H9 (cell line): ENCODE results near the gene CTSE. TPM values are rescaled to one million over a fixed set of nuclear protein-coding genes. Genes with fewer than 3 reads are reported as not detected.

Experiments
- DNase-seq: peaks from one replicate; pipeline ENCODE4 v3.0.0-alpha.2; 2017
- H2AFZ ChIP-seq: one replicate; pipeline ENCODE4 v1.6.1; 2013; ENCODE audit warnings: mild to moderate bottlenecking, low read length, control low read depth, moderate library complexity
- H2AK5ac ChIP-seq: 2 replicates; pipeline ENCODE4 v1.6.1; 2013; ENCODE audit warnings: low read length, control low read depth, mixed read lengths; ENCODE audit not compliant: insufficient read length
- H2BK120ac ChIP-seq: one replicate; pipeline ENCODE4 v1.6.1; 2013; ENCODE audit warnings: low read depth, mild to moderate bottlenecking, low read length, control low read depth, inconsistent platforms; ENCODE audit not compliant: poor library complexity, severe bottlenecking
- H2BK12ac ChIP-seq: 2 replicates; pipeline ENCODE4 v1.6.1; 2013; ENCODE audit warnings: low read length, control low read depth, mixed read lengths, low read depth; ENCODE audit not compliant: insufficient read length
- H2BK15ac ChIP-seq: 2 replicates; pipeline ENCODE4 v1.6.1; 2013; ENCODE audit warnings: low read depth, low read length, control low read depth
- H2BK20ac ChIP-seq: one replicate; pipeline ENCODE4 v1.6.1; 2013; ENCODE audit warnings: low read depth, mild to moderate bottlenecking, low read length, control low read depth, inconsistent platforms; ENCODE audit not compliant: poor library complexity, severe bottlenecking
- H2BK5ac ChIP-seq: 2 replicates; pipeline ENCODE4 v1.6.1; 2013; ENCODE audit warnings: low read length, control low read depth, mixed read lengths; ENCODE audit not compliant: insufficient read length
- H3K14ac ChIP-seq: 2 replicates; pipeline ENCODE4 v1.6.1; 2013; ENCODE audit warnings: low read length, control low read depth; ENCODE audit not compliant: insufficient read depth
- H3K18ac ChIP-seq: 2 replicates; pipeline ENCODE4 v1.6.1; 2013; ENCODE audit warnings: low read depth, mild to moderate bottlenecking, mixed read lengths, low read length, control low read depth; ENCODE audit not compliant: insufficient read length
- H3K23ac ChIP-seq: 2 replicates; pipeline ENCODE4 v1.6.1; 2013; ENCODE audit warnings: low read length, control low read depth, mixed read lengths, low read depth; ENCODE audit not compliant: insufficient read length
- H3K23me2 ChIP-seq: 2 replicates; pipeline ENCODE4 v1.6.1; 2013; ENCODE audit warnings: low read depth, mild to moderate bottlenecking, mixed read lengths, low read length, control low read depth; ENCODE audit not compliant: insufficient read length, poor library complexity, severe bottlenecking
- H3K27ac ChIP-seq: 2 replicates; pipeline ENCODE4 v1.5.1; 2013; ENCODE audit warnings: low read length, control low read depth, mixed read lengths, low read depth; ENCODE audit not compliant: insufficient read length
- H3K27me3 ChIP-seq: 2 replicates; pipeline ENCODE4 v1.6.1; 2013; ENCODE audit warnings: low read length, control low read depth, inconsistent platforms; ENCODE audit not compliant: insufficient read depth
- H3K4ac ChIP-seq: 2 replicates; pipeline ENCODE4 v1.6.1; 2013; ENCODE audit warnings: low read depth, mild to moderate bottlenecking, control low read depth, inconsistent platforms, low read length, moderate library complexity
- H3K4me1 ChIP-seq: 2 replicates; pipeline ENCODE4 v1.6.1; 2013; ENCODE audit warnings: low read length, control low read depth, inconsistent platforms; ENCODE audit not compliant: insufficient read depth
- H3K4me2 ChIP-seq: 2 replicates; pipeline ENCODE4 v1.6.1; 2013; ENCODE audit warnings: low read length, control low read depth, mixed read lengths; ENCODE audit not compliant: insufficient read length, insufficient read depth
- H3K56ac ChIP-seq: 2 replicates; pipeline ENCODE4 v1.6.1; 2013; ENCODE audit warnings: low read depth, mild to moderate bottlenecking, mixed read lengths, low read length, control low read depth; ENCODE audit not compliant: insufficient read length
- H3K79me1 ChIP-seq: 2 replicates; pipeline ENCODE4 v1.6.1; 2013; ENCODE audit warnings: low read depth, mild to moderate bottlenecking, moderate library complexity, low read length, control low read depth, inconsistent platforms; ENCODE audit not compliant: insufficient read depth, poor library complexity, severe bottlenecking
- H3K79me2 ChIP-seq: 2 replicates; pipeline ENCODE4 v1.6.1; 2013; ENCODE audit warnings: low read length, control low read depth, inconsistent platforms; ENCODE audit not compliant: insufficient read depth
- H3K9ac ChIP-seq: 2 replicates; pipeline ENCODE4 v1.6.1; 2013; ENCODE audit warnings: low read length, control low read depth, mixed read lengths; ENCODE audit not compliant: insufficient read length; ENCODE audit errors: extremely low read depth
- H3K9me3 ChIP-seq: one replicate; pipeline ENCODE4 v1.6.1; 2013; ENCODE audit warnings: low read depth, low read length, inconsistent platforms; ENCODE audit not compliant: control insufficient read depth
- H3T11ph ChIP-seq: one replicate; pipeline ENCODE4 v1.6.1; 2013; ENCODE audit warnings: mild to moderate bottlenecking, low read length, control low read depth, inconsistent platforms
- H4K20me1 ChIP-seq: one replicate; pipeline ENCODE4 v1.6.1; 2013; ENCODE audit not compliant: control insufficient read depth, insufficient read length, insufficient read depth
- H4K5ac ChIP-seq: 2 replicates; pipeline ENCODE4 v1.6.1; 2013; ENCODE audit warnings: low read depth, mild to moderate bottlenecking, mixed read lengths, low read length, control low read depth; ENCODE audit not compliant: insufficient read length
- H4K8ac ChIP-seq: replicated peaks from 2 replicates; pipeline ENCODE4 v1.6.1; 2013; ENCODE audit warnings: low read length, control low read depth, mixed read lengths, low read depth; ENCODE audit not compliant: insufficient read length
- H4K91ac ChIP-seq: 2 replicates; pipeline ENCODE4 v1.6.1; 2013; ENCODE audit warnings: low read depth, mild to moderate bottlenecking, moderate library complexity, mixed read lengths, low read length, control low read depth; ENCODE audit not compliant: insufficient read length
- H3K27ac Mint-ChIP-seq, 3 experiments: 2 replicates in 2 of 3; 3 replicates in 1 of 3; pipeline ENCODE4 v1.8.0; 2020 to 2021; ENCODE audit warnings: mixed read lengths in 3 of 3, mild to moderate bottlenecking in 1 of 3, moderate library complexity in 1 of 3
- H3K27me3 Mint-ChIP-seq: 2 replicates; pipeline ENCODE4 v1.8.0; 2021; ENCODE audit warnings: low read depth, mild to moderate bottlenecking, moderate library complexity, mixed read lengths
- H3K36me3 Mint-ChIP-seq, 3 experiments: 2 replicates in 2 of 3; 3 replicates in 1 of 3; pipeline ENCODE4 v1.8.0; 2020 to 2021; ENCODE audit warnings: low read depth in 3 of 3, mixed read lengths in 3 of 3; ENCODE audit not compliant: insufficient read depth in 1 of 3
- H3K4me1 Mint-ChIP-seq, 2 experiments: 2 replicates each; pipeline ENCODE4 v1.8.0; 2020; ENCODE audit warnings: mixed read lengths in 2 of 2
- H3K4me3 Mint-ChIP-seq, 2 experiments: 2 replicates in 1 of 2; 3 replicates in 1 of 2; pipeline ENCODE4 v1.8.0; 2020 to 2021; ENCODE audit warnings: mild to moderate bottlenecking in 2 of 2, mixed read lengths in 2 of 2, moderate library complexity in 1 of 2
- H3K9me3 Mint-ChIP-seq, 2 experiments: 2 replicates in 1 of 2; 3 replicates in 1 of 2; pipeline ENCODE4 v1.8.0; 2020; ENCODE audit warnings: mild to moderate bottlenecking in 2 of 2, mixed read lengths in 2 of 2, moderate library complexity in 1 of 2
- CTCF ChIP-seq: fragments of 200-600 bp; sonication (generic); conservative IDR thresholded peaks from 3 replicates; pipeline ENCODE4 v1.8.0; 2021; ENCODE audit warnings: antibody characterized with exemption, mild to moderate bottlenecking
- WGBS: extraction: QIAGEN DNeasy Blood & Tissue Kit; methylation state at CpG from one replicate; pipeline ENCODE4 v1.1.7; 2013; ENCODE audit warnings: missing lambda C conversion rate, low lambda C conversion rate, mixed read lengths; ENCODE audit not compliant: insufficient read length; ENCODE audit errors: extremely low coverage; 5-methylcytosine and 5-hydroxymethylcytosine counted together
- total RNA-seq: library from RNA; stranded (reverse); gene quantifications from 2 replicates; pipeline ENCODE4 v1.2.1, GENCODE V29; 2021

The CTSE gene
- total RNA-seq, 1 experiment from 2014 or later: not detected

GRCh38 chr1:206036663-206037455, 13.2 kb upstream of the CTSE start:
- Histone ChIP-seq H3K4me1 (peaks cover 3% of the 10 kb centered on the region; the same call in 1 of the 2 replicates), H3K79me2 (no peaks in the 10 kb centered on the region), H2AK5ac (no peak overlapping the region), H3K9me3 (no peaks in the 10 kb centered on the region), H2BK15ac (no peak overlapping the region), H3K27ac (no peak overlapping the region), H4K20me1 (no peaks in the 10 kb centered on the region), H3K4ac (no peak overlapping the region), H2BK20ac (no peak overlapping the region), H3K23ac (no peak overlapping the region), H4K8ac (no peak overlapping the region), H3K18ac (no peak overlapping the region), H2BK120ac (no peak overlapping the region), H4K91ac (no peak overlapping the region), H3T11ph (no peak overlapping the region), H2BK5ac (no peak overlapping the region), H3K27me3 (no peaks in the 10 kb centered on the region), H3K56ac (no peak overlapping the region), H4K5ac (no peak overlapping the region), H2AFZ (no peak overlapping the region), H3K9ac (no peak overlapping the region), H2BK12ac (no peak overlapping the region), H3K14ac (no peak overlapping the region), H3K79me1 (no peaks in the 10 kb centered on the region), H3K23me2 (no peaks in the 10 kb centered on the region), H3K4me2 (no peak overlapping the region)
- no peak for DNase-seq
- no peak overlapping the region for H3K27ac Mint-ChIP-seq
- peaks cover 14 to 27% of the 10 kb centered on the region in 2 experiments for H3K4me1 Mint-ChIP-seq
- H3K4me3 Mint-ChIP-seq: no peak overlapping the region
- no peaks in the 10 kb centered on the region; the same call in none of the 2 replicates for H3K27me3 Mint-ChIP-seq
- H3K9me3 Mint-ChIP-seq: no peaks in the 10 kb centered on the region; a peak in 2 of 5 replicates
- no peak for TF ChIP-seq CTCF
- no CpG with 5 or more reads among the region's 2 CpGs for WGBS
- H3K36me3 Mint-ChIP-seq: no peaks in the 10 kb centered on the region
